SK-N-SH treated with all-trans-retinoic acid at 6 μM for 48 hours (cell line): ENCODE results near the gene OPTN.

Source experiments
- ATAC-seq: fragments of 200-7000 bp; cut with Tn5 transposase; 3 replicates; pipeline ENCODE4 v1.9.1; 2020; ENCODE audit warnings: mild to moderate bottlenecking, moderate library complexity
- ARNTL ChIP-seq: fragments of 450-650 bp; formaldehyde crosslinking; IDR thresholded peaks from 2 replicates; pipeline ENCODE4 v1.5.0; 2020; ENCODE audit warnings: low read depth, mild to moderate bottlenecking, moderate library complexity, borderline replicate concordance
- CREB5 ChIP-seq: fragments of 250-450 bp; sonication (Bioruptor Pico); IDR thresholded peaks from 2 replicates; pipeline ENCODE4 v1.5.1; 2020; ENCODE audit warnings: low read depth, mild to moderate bottlenecking, moderate library complexity
- CSDC2 ChIP-seq: fragments of 250-450 bp; sonication (Bioruptor Pico); IDR thresholded peaks from 2 replicates; pipeline ENCODE4 v1.5.0; 2020; ENCODE audit warnings: mild to moderate bottlenecking, moderate library complexity
- CSRNP3 ChIP-seq: fragments of 250-450 bp; sonication (Bioruptor Pico); IDR thresholded peaks from 2 replicates; pipeline ENCODE4 v1.5.1; 2021; ENCODE audit warnings: mild to moderate bottlenecking, moderate library complexity
- ISL1 ChIP-seq: fragments of 250-450 bp; sonication (Bioruptor Pico); IDR thresholded peaks from 2 replicates; pipeline ENCODE4 v2.1.2; 2022; ENCODE audit warnings: mild to moderate bottlenecking, moderate library complexity
- PPARA ChIP-seq: fragments of 250-450 bp; sonication (Bioruptor Pico); IDR thresholded peaks from 2 replicates; pipeline ENCODE4 v1.5.0; 2020; ENCODE audit warnings: mild to moderate bottlenecking, borderline replicate concordance
- RARB ChIP-seq: fragments of 250-450 bp; sonication (Bioruptor Pico); IDR thresholded peaks from 2 replicates; pipeline ENCODE4 v1.8.0; 2021; ENCODE audit warnings: mild to moderate bottlenecking, moderate library complexity
- TOX ChIP-seq: fragments of 250-450 bp; sonication (Bioruptor Pico); IDR thresholded peaks from 2 replicates; pipeline ENCODE4 v1.8.0; 2021; ENCODE audit warnings: mild to moderate bottlenecking, moderate library complexity, borderline replicate concordance
- ZFP3 ChIP-seq: fragments of 250-450 bp; sonication (Bioruptor Pico); IDR thresholded peaks from 2 replicates; pipeline ENCODE4 v1.5.0; 2020; ENCODE audit warnings: mild to moderate bottlenecking, moderate library complexity
- ZFP30 ChIP-seq: fragments of 450-650 bp; formaldehyde crosslinking; IDR thresholded peaks from 2 replicates; pipeline ENCODE4 v1.5.0; 2022; ENCODE audit warnings: mild to moderate bottlenecking, moderate library complexity
- ZNF565 ChIP-seq: fragments of 450-650 bp; formaldehyde crosslinking; conservative IDR thresholded peaks from 2 replicates; pipeline ENCODE4 v1.5.0; 2020; ENCODE audit warnings: low read depth, mild to moderate bottlenecking, moderate library complexity
- ZNF70 ChIP-seq: fragments of 450-650 bp; formaldehyde crosslinking; IDR thresholded peaks from 2 replicates; pipeline ENCODE4 v1.5.0; 2020; ENCODE audit warnings: mild to moderate bottlenecking, moderate library complexity
- ZNF8 ChIP-seq: fragments of 450-650 bp; formaldehyde crosslinking; IDR thresholded peaks from 2 replicates; pipeline ENCODE4 v1.5.0; 2020; ENCODE audit warnings: mild to moderate bottlenecking, moderate library complexity
- TF ChIP-seq, protein P1 (sequence below): fragments of 250-450 bp; sonication (Bioruptor Pico); IDR thresholded peaks from 2 replicates; pipeline ENCODE4 v1.8.0; 2021; ENCODE audit warnings: low read depth, mild to moderate bottlenecking, moderate library complexity, borderline replicate concordance
- TF ChIP-seq, protein P2 (sequence below): fragments of 250-450 bp; sonication (Bioruptor Pico); IDR thresholded peaks from 2 replicates; pipeline ENCODE4 v1.5.0; 2020; ENCODE audit warnings: mild to moderate bottlenecking, moderate library complexity

OPTN gene

GRCh38 chr10:13158401-13158800 lies 58.4 kb downstream of the OPTN start:
- ATAC-seq = no peak

DNA sequence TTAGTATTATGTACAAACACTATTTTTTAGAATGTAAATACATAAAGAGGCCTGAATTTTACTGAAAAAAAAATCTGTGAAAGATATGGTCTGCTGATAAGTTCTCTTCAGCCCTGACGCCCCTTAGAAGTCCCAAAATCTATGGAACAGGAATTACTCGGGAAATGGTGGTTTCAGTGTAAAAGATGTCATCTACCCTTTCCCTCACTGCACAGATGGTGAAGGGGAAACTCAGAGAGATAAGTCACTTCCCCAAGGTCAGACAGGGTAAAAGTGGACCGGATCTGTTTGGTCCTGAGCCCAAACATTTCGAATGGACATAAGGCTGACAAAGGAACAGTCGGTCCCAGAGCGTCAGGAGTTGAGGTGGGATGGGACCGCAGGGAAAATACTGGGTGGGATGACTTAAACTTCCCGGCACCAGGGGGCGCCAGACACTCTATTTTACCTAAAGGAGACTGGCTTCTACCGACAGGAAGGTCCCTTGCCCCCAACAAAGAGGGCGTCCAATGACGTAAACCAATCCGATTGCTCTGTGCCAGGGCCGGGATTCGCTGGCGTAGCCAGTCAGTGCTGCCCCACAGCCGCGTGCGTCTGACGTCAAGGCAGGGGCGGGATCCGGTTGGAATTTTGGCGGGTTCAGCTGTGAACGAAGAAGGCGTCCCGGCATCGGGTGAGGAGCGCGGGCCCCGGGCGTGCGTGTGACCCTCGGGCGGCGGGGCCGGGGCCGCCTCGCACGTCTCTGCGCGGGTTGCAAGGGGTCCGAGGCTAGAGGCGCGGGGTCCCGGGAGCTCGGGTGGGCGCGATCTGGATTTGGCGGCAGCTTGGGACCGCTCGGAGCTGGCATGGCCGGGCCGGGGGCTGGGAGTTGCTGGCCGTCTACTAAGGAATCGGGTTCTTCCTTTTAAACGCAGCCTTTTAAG lies 61.2 kb downstream of the OPTN start, which contains the start of gene MCM10:
Gene MCM10 (plus strand): TSS at position 625 of the 923 bp plus-strand sequence. CDS start 2,645 bp downstream, outside the sequence.
- TF ChIP-seq, protein P1, sequence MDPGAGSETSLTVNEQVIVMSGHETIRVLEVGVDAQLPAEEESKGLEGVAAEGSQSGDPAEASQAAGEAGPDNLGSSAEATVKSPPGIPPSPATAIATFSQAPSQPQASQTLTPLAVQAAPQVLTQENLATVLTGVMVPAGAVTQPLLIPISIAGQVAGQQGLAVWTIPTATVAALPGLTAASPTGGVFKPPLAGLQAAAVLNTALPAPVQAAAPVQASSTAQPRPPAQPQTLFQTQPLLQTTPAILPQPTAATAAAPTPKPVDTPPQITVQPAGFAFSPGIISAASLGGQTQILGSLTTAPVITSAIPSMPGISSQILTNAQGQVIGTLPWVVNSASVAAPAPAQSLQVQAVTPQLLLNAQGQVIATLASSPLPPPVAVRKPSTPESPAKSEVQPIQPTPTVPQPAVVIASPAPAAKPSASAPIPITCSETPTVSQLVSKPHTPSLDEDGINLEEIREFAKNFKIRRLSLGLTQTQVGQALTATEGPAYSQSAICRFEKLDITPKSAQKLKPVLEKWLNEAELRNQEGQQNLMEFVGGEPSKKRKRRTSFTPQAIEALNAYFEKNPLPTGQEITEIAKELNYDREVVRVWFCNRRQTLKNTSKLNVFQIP = no peak
- TF ChIP-seq, protein P2, sequence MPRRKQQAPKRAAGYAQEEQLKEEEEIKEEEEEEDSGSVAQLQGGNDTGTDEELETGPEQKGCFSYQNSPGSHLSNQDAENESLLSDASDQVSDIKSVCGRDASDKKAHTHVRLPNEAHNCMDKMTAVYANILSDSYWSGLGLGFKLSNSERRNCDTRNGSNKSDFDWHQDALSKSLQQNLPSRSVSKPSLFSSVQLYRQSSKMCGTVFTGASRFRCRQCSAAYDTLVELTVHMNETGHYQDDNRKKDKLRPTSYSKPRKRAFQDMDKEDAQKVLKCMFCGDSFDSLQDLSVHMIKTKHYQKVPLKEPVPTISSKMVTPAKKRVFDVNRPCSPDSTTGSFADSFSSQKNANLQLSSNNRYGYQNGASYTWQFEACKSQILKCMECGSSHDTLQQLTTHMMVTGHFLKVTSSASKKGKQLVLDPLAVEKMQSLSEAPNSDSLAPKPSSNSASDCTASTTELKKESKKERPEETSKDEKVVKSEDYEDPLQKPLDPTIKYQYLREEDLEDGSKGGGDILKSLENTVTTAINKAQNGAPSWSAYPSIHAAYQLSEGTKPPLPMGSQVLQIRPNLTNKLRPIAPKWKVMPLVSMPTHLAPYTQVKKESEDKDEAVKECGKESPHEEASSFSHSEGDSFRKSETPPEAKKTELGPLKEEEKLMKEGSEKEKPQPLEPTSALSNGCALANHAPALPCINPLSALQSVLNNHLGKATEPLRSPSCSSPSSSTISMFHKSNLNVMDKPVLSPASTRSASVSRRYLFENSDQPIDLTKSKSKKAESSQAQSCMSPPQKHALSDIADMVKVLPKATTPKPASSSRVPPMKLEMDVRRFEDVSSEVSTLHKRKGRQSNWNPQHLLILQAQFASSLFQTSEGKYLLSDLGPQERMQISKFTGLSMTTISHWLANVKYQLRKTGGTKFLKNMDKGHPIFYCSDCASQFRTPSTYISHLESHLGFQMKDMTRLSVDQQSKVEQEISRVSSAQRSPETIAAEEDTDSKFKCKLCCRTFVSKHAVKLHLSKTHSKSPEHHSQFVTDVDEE (CRISPR knock-in tag) = no peak
- ATAC-seq = peak; percentile 100

More at GRCh38 chr10:13158401-13158800, 58.4 kb downstream of the OPTN start:
- TF ChIP-seq CSRNP3 (CRISPR knock-in tag) (no peak), TOX (CRISPR knock-in tag) (no peak), CSDC2 (CRISPR knock-in tag) (no peak), ZFP30 (CRISPR knock-in tag) (no peak), ZFP3 (no peak), ZNF70 (CRISPR knock-in tag) (no peak), ZNF8 (CRISPR knock-in tag) (no peak), ARNTL (CRISPR knock-in tag) (no peak), RARB (CRISPR knock-in tag) (no peak), CREB5 (CRISPR knock-in tag) (no peak), ISL1 (no peak), PPARA (no peak)
- TF ChIP-seq, protein P2 (CRISPR knock-in tag) = no peak
- TF ChIP-seq, protein P1 = no peak

GRCh38 chr10:13161857-13162271 lies 61.9 kb downstream of the OPTN start:
- peak; percentile 27 for ATAC-seq
- TF ChIP-seq ZNF70 (CRISPR knock-in tag) = no peak
- no peak for TF ChIP-seq CSDC2 (CRISPR knock-in tag)
- no peak for TF ChIP-seq ZFP30 (CRISPR knock-in tag)
- no peak for TF ChIP-seq ZNF565 (CRISPR knock-in tag)
